ENCODE results near the gene SIK1. TPM values are rescaled to one million over a fixed set of nuclear protein-coding genes. Genes with fewer than 3 reads are reported as not detected.
"Not testable (repeated sequence)": the region's sequence is repeated elsewhere in the genome, so short reads cannot be mapped to it uniquely, and the experiment has no call there.

The SIK1 gene
- total RNA-seq = 7.7 TPM
- long read RNA-seq, partial matches to known transcripts = 2 of 2 reads
- long read RNA-seq, other reads (novel, unspliced or antisense) = 0 of 2 reads

- intact Hi-C loops (cut with DNase I); DNase-seq; ATAC-seq (ENCODE audit: poor library complexity): not testable (repeated sequence)
These were observed at the start of gene SIK1 for GRCh38 chr21:43426404-43427241. Gene SIK1, minus strand, starts transcription at chr21:43427131. Its CDS starts 953 bp downstream, at chr21:43426178.

DNA sequence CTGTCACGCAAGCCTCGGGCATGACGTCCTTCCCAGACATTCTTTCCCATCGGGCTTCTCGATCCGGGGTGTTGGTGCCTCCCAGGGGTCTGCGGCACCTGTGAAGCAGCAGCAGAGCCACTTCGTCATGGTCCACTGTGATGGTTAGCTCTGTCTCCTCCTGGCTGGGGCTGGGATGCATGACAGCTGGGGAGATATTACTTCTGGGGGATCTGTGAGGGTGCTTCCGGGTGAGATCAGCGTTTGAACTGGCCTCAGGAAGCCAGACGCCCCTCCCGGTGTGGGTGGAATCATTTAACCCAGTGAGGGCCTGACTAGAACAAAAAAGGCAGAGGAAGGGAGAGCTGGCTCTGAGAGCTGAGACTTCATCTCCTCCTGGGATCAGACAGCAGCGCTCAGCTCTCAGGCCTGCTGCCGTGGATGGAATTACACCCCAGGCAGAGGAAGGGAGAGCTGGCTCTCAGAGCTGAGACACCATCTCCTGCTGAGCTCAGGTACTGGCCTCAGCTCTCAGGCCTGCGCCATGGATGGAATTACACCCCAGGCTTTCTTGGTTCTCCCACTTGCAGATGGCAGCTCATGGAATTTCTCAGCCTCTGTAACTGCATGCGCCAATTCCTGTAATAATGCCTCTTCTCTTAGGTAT is 44.8 kb upstream of the SIK1 start:
- DNase-seq; intact Hi-C loops (cut with DNase I); ATAC-seq (ENCODE audit: poor library complexity): not testable (repeated sequence)

DNA sequence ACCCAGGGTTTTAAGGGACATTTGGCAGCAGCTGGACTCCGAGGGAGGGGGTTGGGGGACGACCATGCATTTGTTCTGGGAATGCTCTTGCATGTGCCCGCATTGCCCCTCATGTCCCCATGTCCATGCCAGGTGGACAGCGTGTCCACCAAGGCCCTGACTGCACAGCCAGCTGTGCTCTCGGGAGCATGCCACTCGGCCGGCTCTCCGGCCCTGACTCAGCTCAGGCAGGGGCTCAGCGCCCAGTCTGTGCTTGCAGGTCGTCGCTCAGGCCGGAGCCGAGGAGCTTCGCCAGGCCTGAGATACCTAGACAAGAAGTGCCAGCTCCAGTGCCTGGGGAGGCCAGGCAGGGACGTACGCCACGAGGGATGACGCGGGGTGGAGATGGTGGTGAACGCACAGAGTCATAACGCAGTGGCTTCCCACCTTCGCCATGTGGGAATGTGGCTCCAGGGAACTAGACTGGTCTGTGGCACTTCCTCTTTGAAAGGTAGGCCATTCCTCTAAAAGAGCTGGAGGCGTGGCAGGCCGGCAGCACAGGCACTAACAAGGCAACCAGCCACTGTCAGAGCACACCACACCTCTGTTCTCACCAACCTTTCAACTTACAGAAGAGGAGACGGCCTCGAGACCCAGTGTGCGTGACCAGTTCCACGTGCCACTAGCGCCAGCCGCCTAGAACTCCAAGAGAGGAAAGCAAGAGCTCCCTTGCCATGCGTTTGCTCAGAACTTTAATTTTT is 43.0 kb upstream of the SIK1 start:
- DNase-seq; ATAC-seq (ENCODE audit: poor library complexity); intact Hi-C loops (cut with DNase I): not testable (repeated sequence)

DNA sequence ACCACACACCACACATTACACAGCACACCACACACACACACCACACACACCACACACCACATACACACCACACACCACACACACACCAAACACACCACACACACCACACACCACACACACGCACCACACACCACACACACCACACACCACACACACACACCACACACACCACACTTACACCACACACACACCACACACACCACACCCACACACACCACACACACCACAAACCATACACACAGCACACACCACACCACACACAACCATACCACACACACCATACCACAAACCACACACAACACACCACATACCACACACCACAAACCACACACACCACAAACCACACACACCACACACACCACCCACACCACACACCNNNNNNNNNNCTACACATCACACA is 40.9 kb upstream of the SIK1 start:
- DNase-seq (peak; percentile 8), ATAC-seq (ENCODE audit: poor library complexity) (no peak)
- intact Hi-C loops (cut with DNase I) = no loop called here

DNA sequence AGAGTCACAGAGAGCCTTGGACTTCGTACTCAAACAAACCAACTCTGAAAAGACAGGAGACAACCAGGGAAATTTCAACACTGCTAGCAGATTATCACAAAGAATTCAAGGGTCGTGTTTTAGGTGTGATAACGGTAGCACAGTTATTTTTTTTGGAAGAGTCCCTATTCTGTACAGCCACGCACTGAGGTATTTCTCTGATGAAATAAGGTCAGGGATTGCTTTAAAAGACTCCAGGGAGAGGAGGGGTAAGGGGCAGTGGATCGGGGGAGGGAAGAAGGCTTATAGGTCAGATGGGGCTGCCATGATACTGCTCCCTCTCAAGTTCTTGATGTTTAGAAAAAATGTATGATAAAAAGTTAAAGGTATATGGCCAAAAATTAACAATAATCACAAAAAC is 38.2 kb upstream of the SIK1 start:
- intact Hi-C loops (cut with DNase I); ATAC-seq (ENCODE audit: poor library complexity); DNase-seq: not testable (repeated sequence)

- intact Hi-C loops (cut with DNase I); ATAC-seq (ENCODE audit: poor library complexity); DNase-seq: not testable (repeated sequence)
These were observed 36.7 kb upstream of the SIK1 start for GRCh38 chr21:43463498-43464261.

GRCh38 chr21:43462932-43463331 is 36.0 kb upstream of the SIK1 start:
- ATAC-seq (ENCODE audit: poor library complexity); DNase-seq; intact Hi-C loops (cut with DNase I): not testable (repeated sequence)

DNA sequence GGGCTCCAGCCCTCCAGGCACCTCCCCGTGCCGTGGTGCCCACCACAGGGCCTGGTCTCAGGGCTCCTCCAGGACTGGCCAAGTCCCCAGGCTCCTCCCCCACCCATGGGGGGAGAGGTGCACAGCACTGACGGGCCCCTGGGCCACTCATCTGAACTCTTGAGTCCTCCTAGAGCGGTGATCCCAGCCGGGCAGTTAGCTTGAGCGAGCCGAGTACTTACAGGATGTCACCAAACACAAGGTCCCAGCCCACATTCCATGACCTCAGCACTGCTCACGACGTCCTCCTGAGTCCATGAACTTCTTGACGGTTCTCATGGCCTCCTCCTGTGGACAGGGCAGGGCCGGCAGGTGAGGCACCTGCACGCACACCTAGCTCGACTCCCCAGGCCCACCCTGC is 33.5 kb upstream of the SIK1 start:
- ATAC-seq (ENCODE audit: poor library complexity); intact Hi-C loops (cut with DNase I); DNase-seq: not testable (repeated sequence)

DNA sequence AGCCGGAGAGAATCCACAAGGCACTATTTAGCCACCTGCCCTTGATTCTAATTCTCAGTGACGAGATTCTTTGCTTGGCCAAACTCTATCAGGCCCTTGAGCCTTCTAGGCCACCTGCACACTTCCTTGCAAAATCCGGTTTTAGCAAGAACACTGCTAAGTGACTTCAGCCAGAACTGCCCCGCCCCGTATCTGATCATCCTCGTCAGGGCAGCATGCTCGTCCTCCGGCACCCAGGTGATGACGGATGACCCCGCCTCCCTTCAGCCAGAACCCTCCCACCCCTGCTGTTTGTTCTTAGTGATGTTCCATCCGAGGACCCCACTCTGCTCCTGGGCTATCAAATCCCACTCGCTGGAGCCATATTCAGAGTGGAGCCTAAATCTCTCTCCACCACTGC is 32.1 kb upstream of the SIK1 start:
- ATAC-seq (ENCODE audit: poor library complexity); intact Hi-C loops (cut with DNase I): not testable (repeated sequence)
- peak; percentile 17 for DNase-seq

- intact Hi-C loops (cut with DNase I); DNase-seq: not testable (repeated sequence)
- peak; percentile 76 for ATAC-seq (ENCODE audit: poor library complexity)
These were observed 29.8 kb upstream of the SIK1 start for GRCh38 chr21:43456616-43457314.

- intact Hi-C loops (cut with DNase I); ATAC-seq (ENCODE audit: poor library complexity); DNase-seq: not testable (repeated sequence)
These were observed 28.8 kb upstream of the SIK1 start for GRCh38 chr21:43455717-43456116.

- ATAC-seq (ENCODE audit: poor library complexity); DNase-seq; intact Hi-C loops (cut with DNase I): not testable (repeated sequence)
These were observed 27.2 kb upstream of the SIK1 start for GRCh38 chr21:43454176-43454575.

DNA sequence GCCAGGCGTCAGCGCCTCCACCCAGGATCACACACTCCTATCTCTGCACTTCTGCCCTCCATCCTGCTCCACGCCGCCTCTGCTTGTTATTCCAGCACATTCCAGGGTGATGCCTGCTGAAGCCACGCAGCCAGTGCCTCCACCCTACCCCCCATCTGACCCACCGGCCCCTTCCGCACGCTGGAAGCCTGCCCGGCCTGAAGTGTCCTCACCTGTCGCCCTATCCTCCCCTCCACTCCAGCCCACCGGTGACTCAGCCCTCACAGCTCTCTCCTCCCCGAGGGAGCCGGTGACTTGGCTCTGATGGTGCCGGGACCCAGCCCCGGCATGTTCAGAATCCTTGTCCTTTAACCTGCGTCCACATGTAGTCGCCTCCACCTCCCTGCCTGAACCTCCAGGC is 24.9 kb upstream of the SIK1 start:
- ATAC-seq (ENCODE audit: poor library complexity); intact Hi-C loops (cut with DNase I); DNase-seq: not testable (repeated sequence)

- ATAC-seq (ENCODE audit: poor library complexity) = peak; percentile 38
- intact Hi-C loops (cut with DNase I); DNase-seq: not testable (repeated sequence)
These were observed 23.4 kb upstream of the SIK1 start for GRCh38 chr21:43450287-43450686.

DNA sequence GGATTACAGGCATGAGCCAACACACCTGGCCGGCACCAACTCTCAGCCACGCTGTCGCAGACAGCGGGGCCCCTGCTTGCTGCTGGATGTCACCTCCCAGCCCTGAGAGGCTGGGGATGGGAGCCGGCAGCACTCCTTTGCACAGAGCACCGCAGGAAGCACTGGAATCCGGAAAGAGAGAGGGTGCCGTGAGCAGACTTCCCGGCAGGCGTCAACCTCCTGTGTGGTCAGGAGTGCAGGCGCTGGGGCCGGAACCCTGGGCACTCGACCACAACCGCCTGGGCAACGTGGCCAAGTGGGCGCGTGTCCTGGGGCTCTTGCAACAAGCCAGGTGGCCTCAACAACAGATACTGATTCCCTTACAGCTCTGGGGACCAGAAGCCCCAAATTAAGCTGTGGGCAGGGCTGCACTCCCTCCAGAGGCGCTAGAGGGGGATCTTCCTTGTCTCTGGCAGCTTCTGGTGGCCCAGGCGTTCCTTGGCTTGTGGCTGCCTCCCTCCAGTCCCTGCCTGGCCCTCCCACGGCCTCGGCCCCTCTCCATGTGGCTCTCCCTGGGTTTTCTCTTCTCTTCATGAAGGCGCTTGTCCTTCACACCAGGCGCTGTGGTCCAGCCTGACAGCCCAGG is 20.5 kb upstream of the SIK1 start:
- intact Hi-C loops (cut with DNase I); DNase-seq; ATAC-seq (ENCODE audit: poor library complexity): not testable (repeated sequence)

- intact Hi-C loops (cut with DNase I); DNase-seq; ATAC-seq (ENCODE audit: poor library complexity): not testable (repeated sequence)
These were observed 19.5 kb upstream of the SIK1 start for GRCh38 chr21:43446277-43446932.
